Measurements from ENCODE around the gene LRG1. TPM values are rescaled to one million over a fixed set of nuclear protein-coding genes. Genes with fewer than 3 reads are reported as not detected.

Gene LRG1
- total and polyA plus RNA-seq, 2 experiments from 2014 or later = 6.3 to 9.8 TPM

- H3K27me3 ChIP-seq = no peaks in the 10 kb centered on the region
- no peak overlapping the region for H3K4me3 ChIP-seq
- H3K27ac ChIP-seq = no peak overlapping the region
- DNase-seq (ENCODE audit: low spot score) = peak; percentile 47
- H3K4me2 ChIP-seq = no peak overlapping the region
- no peaks in the 10 kb centered on the region for H3K4me1 ChIP-seq (ENCODE audit: insufficient read depth)
- TF ChIP-seq CTCF (IDR thresholded peaks at IDR 0.05; ENCODE audit: poor library complexity) (peak; percentile 51), EZH2phosphoT487 (IDR thresholded peaks at IDR 0.05; ENCODE audit: low read depth, severe bottlenecking, unreplicated experiment) (no peak)
- WGBS (ENCODE audit: low lambda C conversion rate, missing lambda C conversion rate) = 75% methylated on average over 17 of the region's 23 CpGs
- H4K20me1 ChIP-seq (ENCODE audit: insufficient read depth, poor library complexity, severe bottlenecking) = no peaks in the 10 kb centered on the region
- no peaks in the 10 kb centered on the region for H3K79me2 ChIP-seq
- H3K36me3 ChIP-seq (replicated peaks; ENCODE audit: insufficient read depth, low read depth) = no peaks in the 10 kb centered on the region
- no peaks in the 10 kb centered on the region for H3K9me2 ChIP-seq (replicated peaks; ENCODE audit: insufficient read depth)
- H3K9me3 ChIP-seq (ENCODE audit: low read depth) = no peaks in the 10 kb centered on the region
- H2AFZ ChIP-seq = no peak overlapping the region
Measured at GRCh38 chr19:4524808-4525562, 14.9 kb downstream of the LRG1 start.

- TF ChIP-seq EZH2phosphoT487 (IDR thresholded peaks at IDR 0.05; ENCODE audit: low read depth, severe bottlenecking, unreplicated experiment) = no peak
- peak; percentile 44 for TF ChIP-seq CTCF (IDR thresholded peaks at IDR 0.05; ENCODE audit: poor library complexity)
- TF ChIP-seq EZH2 (IDR thresholded peaks at IDR 0.05; ENCODE audit: borderline replicate concordance) = no peak
- 78% methylated on average over 52 of the region's 53 CpGs for WGBS (ENCODE audit: low lambda C conversion rate, missing lambda C conversion rate)
- Histone ChIP-seq H3K9me2 (replicated peaks; ENCODE audit: insufficient read depth) (no peaks in the 10 kb centered on the region), H3K36me3 (replicated peaks; ENCODE audit: insufficient read depth, low read depth) (no peaks in the 10 kb centered on the region), H4K20me1 (ENCODE audit: insufficient read depth, poor library complexity, severe bottlenecking) (no peaks in the 10 kb centered on the region), H3K4me1 (ENCODE audit: insufficient read depth) (no peaks in the 10 kb centered on the region), H3K4me3 (no peak overlapping the region), H3K9me3 (ENCODE audit: low read depth) (no peaks in the 10 kb centered on the region), H3K4me2 (no peak overlapping the region), H2AFZ (no peak overlapping the region), H3K27ac (no peak overlapping the region), H3K27me3 (no peaks in the 10 kb centered on the region), H3K79me2 (no peaks in the 10 kb centered on the region)
- DNase-seq (ENCODE audit: low spot score) = no peak
Measured at GRCh38 chr19:4523306-4524110, 16.3 kb downstream of the LRG1 start.

GRCh38 chr19:4522291-4523002, 17.4 kb downstream of the LRG1 start:
- Histone ChIP-seq H2AFZ (no peak overlapping the region), H3K27ac (no peak overlapping the region), H3K9me3 (ENCODE audit: low read depth) (no peaks in the 10 kb centered on the region), H3K27me3 (no peaks in the 10 kb centered on the region), H3K9me2 (replicated peaks; ENCODE audit: insufficient read depth) (no peaks in the 10 kb centered on the region), H4K20me1 (ENCODE audit: insufficient read depth, poor library complexity, severe bottlenecking) (no peaks in the 10 kb centered on the region), H3K4me1 (ENCODE audit: insufficient read depth) (no peaks in the 10 kb centered on the region), H3K4me2 (no peak overlapping the region), H3K36me3 (replicated peaks; ENCODE audit: insufficient read depth, low read depth) (no peaks in the 10 kb centered on the region), H3K4me3 (no peak overlapping the region), H3K79me2 (no peaks in the 10 kb centered on the region)
- 93% methylated on average over 15 of the region's 15 CpGs for WGBS (ENCODE audit: low lambda C conversion rate, missing lambda C conversion rate)
- TF ChIP-seq EZH2 (IDR thresholded peaks at IDR 0.05; ENCODE audit: borderline replicate concordance) (no peak), EZH2phosphoT487 (IDR thresholded peaks at IDR 0.05; ENCODE audit: low read depth, severe bottlenecking, unreplicated experiment) (no peak), CTCF (IDR thresholded peaks at IDR 0.05; ENCODE audit: poor library complexity) (no peak)
- no peak for DNase-seq (ENCODE audit: low spot score)

All from hepatocyte (in vitro differentiated cells).